IMR-90 (cell line): Measurements from ENCODE around the gene SNRPB. TPM values are rescaled to one million over a fixed set of nuclear protein-coding genes. Genes with fewer than 3 reads are reported as not detected.

Experiments
- ATAC-seq: fragments of 200-7000 bp; cut with Tn5 transposase; 2 replicates; pipeline ENCODE4 v1.9.1; 2020; ENCODE audit warnings: low read depth, mild to moderate bottlenecking, moderate library complexity
- Bru-seq: library from RNA; stranded (reverse); fragments of 400-500 nt; gene quantifications from one replicate; lab custom pipeline; 2021; lab: Mats Ljungman, UMichigan
- BruChase-seq, 2 experiments: library from RNA; stranded (reverse); fragments of 400-500 nt; gene quantifications; one replicate each; lab custom pipeline; 2021; lab: Mats Ljungman, UMichigan
- BruUV-seq: library from RNA; stranded (reverse); fragments of 400-500 nt; replicated peaks from 2 replicates; lab custom pipeline; 2021; lab: Mats Ljungman, UMichigan
- CTCF ChIA-PET: fragments of 300-600 bp; formaldehyde crosslinking; extraction: SDS; loops from one replicate; lab custom pipeline; 2021; ENCODE audit warnings: antibody characterized with exemption; lab: Yijun Ruan, JAX
- POLR2A ChIA-PET: fragments of 300-600 bp; sonication (Branson Sonifier 250); formaldehyde crosslinking; loops from one replicate; lab custom pipeline; 2022; ENCODE audit warnings: antibody characterized with exemption; ENCODE audit not compliant: unreplicated experiment; lab: Charles Lee
- DNase-seq: peaks from one replicate; pipeline ENCODE4 v3.0.0; 2013
- H2AFZ ChIP-seq: replicated peaks from 2 replicates; pipeline ENCODE3; 2013; ENCODE audit warnings: low read length, mild to moderate bottlenecking; ENCODE audit not compliant: poor library complexity
- H2AK5ac ChIP-seq: 2 replicates; pipeline ENCODE4 v1.6.1; 2013; ENCODE audit warnings: low read depth, low read length, inconsistent platforms
- H2AK9ac ChIP-seq: replicated peaks from 2 replicates; pipeline ENCODE3; 2013; ENCODE audit warnings: mild to moderate bottlenecking, low read depth, low read length, moderate library complexity; ENCODE audit not compliant: poor library complexity
- H2BK120ac ChIP-seq: 2 replicates; pipeline ENCODE4 v1.6.1; 2013; ENCODE audit warnings: low read depth, low read length, inconsistent platforms
- H2BK15ac ChIP-seq: 3 replicates; pipeline ENCODE4 v1.6.1; 2013; ENCODE audit warnings: low read depth, low read length, inconsistent platforms
- H2BK20ac ChIP-seq: 2 replicates; pipeline ENCODE4 v1.6.1; 2013; ENCODE audit warnings: low read depth, mild to moderate bottlenecking, inconsistent platforms, low read length, moderate library complexity
- H2BK5ac ChIP-seq: 2 replicates; pipeline ENCODE4 v1.6.1; 2013; ENCODE audit warnings: mild to moderate bottlenecking, low read depth, low read length, inconsistent platforms; ENCODE audit not compliant: poor library complexity, severe bottlenecking
- H3K14ac ChIP-seq: replicated peaks from 2 replicates; pipeline ENCODE4 v1.6.1; 2013; ENCODE audit warnings: low read depth, low read length, inconsistent platforms
- H3K18ac ChIP-seq: 2 replicates; pipeline ENCODE4 v1.6.1; 2013; ENCODE audit warnings: low read depth, low read length, control low read depth
- H3K23ac ChIP-seq: 2 replicates; pipeline ENCODE4 v1.6.1; 2013; ENCODE audit warnings: low read depth, low read length, inconsistent platforms
- H3K27ac ChIP-seq: 2 replicates; pipeline ENCODE4 v1.5.1; 2013; ENCODE audit warnings: mild to moderate bottlenecking, control low read depth, low read length; ENCODE audit not compliant: insufficient read depth
- H3K27me3 ChIP-seq: 2 replicates; pipeline ENCODE4 v1.6.1; 2013; ENCODE audit warnings: low read length; ENCODE audit not compliant: control insufficient read depth, insufficient read depth
- H3K36me3 ChIP-seq: 2 replicates; pipeline ENCODE4 v1.6.1; 2013; ENCODE audit warnings: low read length, mixed read lengths; ENCODE audit not compliant: control insufficient read depth, insufficient read depth
- H3K4ac ChIP-seq: 2 replicates; pipeline ENCODE4 v1.6.1; 2013; ENCODE audit warnings: low read depth, low read length, inconsistent platforms
- H3K4me1 ChIP-seq: 2 replicates; pipeline ENCODE4 v1.6.1; 2013; ENCODE audit warnings: low read length, mixed read lengths; ENCODE audit not compliant: control insufficient read depth, insufficient read depth
- H3K4me2 ChIP-seq: 2 replicates; pipeline ENCODE4 v1.6.1; 2013; ENCODE audit warnings: low read depth, mild to moderate bottlenecking, control low read depth, low read length, moderate library complexity
- H3K4me3 ChIP-seq: 2 replicates; pipeline ENCODE4 v1.5.1; 2013; ENCODE audit warnings: low read depth, mild to moderate bottlenecking, control low read depth, low read length, moderate library complexity; ENCODE audit not compliant: insufficient read depth
- H3K56ac ChIP-seq: 2 replicates; pipeline ENCODE4 v1.6.1; 2013; ENCODE audit warnings: low read length, inconsistent platforms; ENCODE audit not compliant: insufficient read depth; ENCODE audit errors: extremely low read depth
- H3K79me1 ChIP-seq, 2 experiments: 2 replicates each; pipeline ENCODE4 v1.6.1; 2013; ENCODE audit warnings: low read length in 2 of 2, inconsistent platforms in 1 of 2, low read depth in 1 of 2
- H3K9ac ChIP-seq: 2 replicates; pipeline ENCODE4 v1.6.1; 2013; ENCODE audit warnings: low read depth, low read length, control low read depth
- H3K9me1 ChIP-seq: 2 replicates; pipeline ENCODE4 v1.6.1; 2013; ENCODE audit warnings: low read length, inconsistent platforms; ENCODE audit not compliant: insufficient read depth
- H3K9me3 ChIP-seq: 2 replicates; pipeline ENCODE4 v1.6.1; 2013; ENCODE audit warnings: low read length; ENCODE audit not compliant: control insufficient read depth, insufficient read depth
- H4K20me1 ChIP-seq: 2 replicates; pipeline ENCODE4 v1.6.1; 2013; ENCODE audit warnings: low read length, inconsistent platforms; ENCODE audit not compliant: insufficient read depth
- H4K5ac ChIP-seq: 2 replicates; pipeline ENCODE4 v1.6.1; 2013; ENCODE audit warnings: mild to moderate bottlenecking, low read depth, low read length, control low read depth
- H4K8ac ChIP-seq, 2 experiments: 2 replicates each; pipeline ENCODE4 v1.6.1; 2013; ENCODE audit warnings: low read depth in 2 of 2, low read length in 2 of 2, control low read depth in 1 of 2, inconsistent platforms in 1 of 2
- H4K91ac ChIP-seq: 2 replicates; pipeline ENCODE4 v1.6.1; 2013; ENCODE audit warnings: low read depth, low read length, inconsistent platforms; ENCODE audit not compliant: insufficient read depth
- BHLHE40 ChIP-seq: fragments of 150-350 bp; IDR thresholded peaks from 2 replicates; pipeline ENCODE4 v1.6.1; 2016; ENCODE audit warnings: mild to moderate bottlenecking, low read depth, low read length
- CEBPB ChIP-seq: IDR thresholded peaks from 2 replicates; pipeline ENCODE4 v1.6.1; 2012; ENCODE audit warnings: low read depth, low read length, improper control_type of control experiment
- CHD1 ChIP-seq: IDR thresholded peaks from 2 replicates; pipeline ENCODE4 v1.6.1; 2012; ENCODE audit warnings: low read depth, low read length, improper control_type of control experiment
- FOS ChIP-seq: fragments of 150-350 bp; IDR thresholded peaks from 2 replicates; pipeline ENCODE4 v1.6.1; 2016; ENCODE audit warnings: low read depth, low read length
- MAFK ChIP-seq: IDR thresholded peaks from 2 replicates; pipeline ENCODE4 v1.6.1; 2012; ENCODE audit warnings: low read depth, low read length, improper control_type of control experiment
- MAZ ChIP-seq: IDR thresholded peaks from 2 replicates; pipeline ENCODE4 v1.6.1; 2012; ENCODE audit warnings: low read depth, mild to moderate bottlenecking, low read length, improper control_type of control experiment, moderate library complexity, borderline replicate concordance
- MXI1 ChIP-seq: IDR thresholded peaks from 2 replicates; pipeline ENCODE4 v1.6.1; 2012; ENCODE audit warnings: low read depth, mild to moderate bottlenecking, low read length, moderate library complexity, borderline replicate concordance
- NFE2L2 ChIP-seq: fragments of 150-350 bp; IDR thresholded peaks from 2 replicates; pipeline ENCODE4 v1.6.1; 2016; ENCODE audit warnings: low read depth, mild to moderate bottlenecking, low read length
- RAD21 ChIP-seq: IDR thresholded peaks from 2 replicates; pipeline ENCODE4 v1.6.1; 2012; ENCODE audit warnings: low read length, improper control_type of control experiment
- RCOR1 ChIP-seq: IDR thresholded peaks from 2 replicates; pipeline ENCODE4 v1.6.1; 2012; ENCODE audit warnings: mild to moderate bottlenecking, low read length, improper control_type of control experiment; ENCODE audit not compliant: insufficient replicate concordance
- RFX5 ChIP-seq: IDR thresholded peaks from 2 replicates; pipeline ENCODE4 v1.8.0; 2012; ENCODE audit warnings: low read depth, mild to moderate bottlenecking, low read length, moderate library complexity
- SMC3 ChIP-seq: fragments of 150-350 bp; IDR thresholded peaks from 2 replicates; pipeline ENCODE4 v1.6.1; 2016; ENCODE audit warnings: low read depth, mild to moderate bottlenecking, antibody characterized with exemption, low read length, moderate library complexity
- WGBS, 2 experiments: methylation state at CpG; one replicate each; pipeline versions ENCODE4 v1.1.5 to v1.1.7; 2013; ENCODE audit warnings: missing lambda C conversion rate in 2 of 2; ENCODE audit not compliant: insufficient read length in 1 of 2; ENCODE audit errors: extremely low coverage in 2 of 2; 5-methylcytosine and 5-hydroxymethylcytosine counted together
- dilution Hi-C: fragments of 300-500 bp; cut with HindIII; formaldehyde crosslinking; loops from one replicate; pipeline ENCODE4 v1.14.3; 2018; ENCODE audit warnings: low sequenced_read_pairs; ENCODE audit not compliant: unreplicated experiment
- in situ Hi-C: fragments of 300-500 bp; cut with MboI; formaldehyde crosslinking; loops from 3 replicates; pipeline ENCODE4 v1.14.3; 2019; ENCODE audit warnings: low sequenced_read_pairs, inconsistent platforms, mixed read lengths
- intact Hi-C: fragments of 100-400 bp; cut with micrococcal nuclease; formaldehyde crosslinking; loops from 2 replicates; pipeline ENCODE4 v1.10.0; 2022
- long read RNA-seq: library from polyadenylated mRNA; unstranded; transcript quantifications from one replicate; pipeline ENCODE4 v2.0.0, GENCODE V29; 2021; ENCODE audit not compliant: unreplicated experiment
- polyA plus RNA-seq, 3 experiments: library from polyadenylated mRNA; depleted of rRNA; stranded (reverse); fragments of >200 nt; gene quantifications; 2 replicates each; pipeline ENCODE4 v1.2.3, GENCODE V29; 2012; ENCODE audit warnings: low replicate concordance in 1 of 3
- total RNA-seq: library from RNA; depleted of rRNA; stranded (reverse); fragments of >200 nt; gene quantifications from 2 replicates; pipeline ENCODE4 v1.2.3, GENCODE V29; 2012; rRNA removed
- TF ChIP-seq, protein P1 (sequence below): fragments of 150-350 bp; IDR thresholded peaks from 2 replicates; pipeline ENCODE4 v1.6.1; 2016; ENCODE audit warnings: low read depth, mild to moderate bottlenecking, low read length, moderate library complexity, borderline replicate concordance

The SNRPB gene
- total RNA-seq (103 and 109 TPM in 2 replicates), polyA plus RNA-seq (2012; rRNA removed) (214 and 249 TPM in 2 replicates), Bru-seq, nascent RNA (percentile 96 among the genes with signal in this experiment), BruChase-seq, experiment 1, labeled RNA remaining after a 6-hour chase (percentile 84 among the genes with signal in this experiment), BruChase-seq, experiment 2, labeled RNA remaining after a 2-hour chase (percentile 76 among the genes with signal in this experiment)
- 295 and 345 TPM in 2 replicates for polyA plus RNA-seq (2012; cell fraction: cytosol; rRNA removed)
- 141 and 176 TPM in 2 replicates for polyA plus RNA-seq (2012; cell fraction: nucleus; rRNA removed; ENCODE audit: low replicate concordance)
- long read RNA-seq, transcript SNRPB-202 (7 exons, 1,008 nt): minor isoform, 34 of 103 reads
- long read RNA-seq, transcript SNRPB-201 (7 exons, 1,154 nt): major isoform, 56 of 103 reads
- long read RNA-seq, partial matches to known transcripts: 5 of 103 reads
- long read RNA-seq, other reads (novel, unspliced or antisense): 7 of 103 reads

DNA sequence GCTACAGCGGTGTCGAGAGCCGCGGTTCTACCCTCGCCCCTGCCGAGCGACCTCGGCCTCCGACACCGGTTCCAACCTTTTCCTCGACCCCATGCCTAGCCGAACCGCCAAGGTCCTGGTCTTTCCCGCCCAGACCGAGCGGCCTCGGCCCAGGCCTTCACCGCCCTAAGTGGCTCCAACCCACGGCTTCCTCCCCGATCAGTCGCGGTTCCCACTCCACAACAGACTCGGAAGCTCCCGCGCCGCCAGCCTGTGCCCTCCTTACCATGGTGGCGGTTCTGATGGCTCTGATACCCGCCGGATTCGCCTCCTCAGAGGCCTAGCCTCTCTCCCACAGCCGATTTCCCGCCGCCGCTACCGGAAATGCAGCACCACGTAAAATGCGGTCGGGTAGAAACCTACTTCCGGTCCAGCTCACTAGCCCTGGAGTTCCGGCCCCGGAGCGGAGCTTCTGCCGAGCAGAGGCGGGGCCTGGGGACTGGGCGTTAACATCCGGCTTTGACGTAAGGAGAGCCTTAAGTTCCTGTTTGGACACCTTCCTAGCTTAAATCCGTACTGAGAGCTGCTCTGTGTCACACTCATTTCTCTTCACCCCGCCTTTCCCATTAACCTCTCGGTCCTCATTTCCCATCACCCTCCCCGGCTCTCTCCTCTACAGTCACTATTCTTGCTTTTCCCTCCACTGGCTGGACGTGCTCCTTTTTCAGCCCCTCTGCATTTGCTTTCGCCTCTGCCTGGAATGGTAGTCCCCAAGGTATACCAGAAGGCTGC, at the start of gene SNRPB:
Gene SNRPB (minus strand): TSS at position 367 of the 771 bp plus-strand sequence. CDS start 99 bp downstream, at position 268.
- H4K5ac ChIP-seq: peak within 1 kb of the TSS; percentile 93
- H3K36me3 ChIP-seq: peaks cover 20% of the 10 kb centered on the region
- intact Hi-C loops: loop anchor here (1.0 to 2.0 kb wide), 2 partner anchors 55 to 182 kb away; partner anchors contain the start of gene NOP56
- peak; percentile 99 for DNase-seq
- peak within 1 kb of the TSS; percentile 93 for H2AK5ac ChIP-seq
- peaks cover 42% of the 10 kb centered on the region for H4K20me1 ChIP-seq
- H3K9ac ChIP-seq: peak within 1 kb of the TSS; percentile 91
- peak within 1 kb of the TSS; percentile 82 to 96 for H4K8ac ChIP-seq
- peaks cover 7% of the 10 kb centered on the region for H3K4me1 ChIP-seq
- peak within 1 kb of the TSS; percentile 60 for H2BK120ac ChIP-seq
- H3K4ac ChIP-seq: peak within 1 kb of the TSS; percentile 87
- peak within 1 kb of the TSS; percentile 75 for H3K18ac ChIP-seq
- ATAC-seq: peak; percentile 91
- H2AK9ac ChIP-seq: peak within 1 kb of the TSS; percentile 99
- in situ Hi-C loops: loop anchor here (25.0 kb wide), 1 partner anchor 708 kb away; no protein-coding TSS in a partner anchor
- ChIA-PET CTCF (interaction anchor here (0.9 kb wide), 1 partner anchor 51 kb away, joined by 5 read pairs; no protein-coding TSS in a partner anchor), POLR2A (no interaction called here)
- H3K9me1 ChIP-seq: peaks cover 18% of the 10 kb centered on the region
- peaks cover 15 to 30% of the 10 kb centered on the region in 2 experiments for H3K79me1 ChIP-seq
- peak within 1 kb of the TSS; percentile 91 for H2BK5ac ChIP-seq
- no TSS peak for BruUV-seq
- no peaks in the 10 kb centered on the region for H3K9me3 ChIP-seq
- WGBS, 2 experiments: 0% methylated on average over 26 of the region's 53 CpGs; no CpG with 5 or more reads in 1 of the 2 experiments
- no peaks in the 10 kb centered on the region for H3K27me3 ChIP-seq
- H3K27ac ChIP-seq: peak within 1 kb of the TSS; percentile 91
- H2BK15ac ChIP-seq: peak within 1 kb of the TSS; percentile 52; the same call in 1 of the 3 replicates
- no peak within 1 kb of the TSS for H2BK20ac ChIP-seq
- peak within 1 kb of the TSS; percentile 91 for H3K23ac ChIP-seq
- peak within 1 kb of the TSS; percentile 76 for H3K4me3 ChIP-seq
- peak within 1 kb of the TSS; percentile 85 for H4K91ac ChIP-seq
- peak within 1 kb of the TSS; percentile 95 for H2AFZ ChIP-seq
- dilution Hi-C loops: no loop called here
- peak within 1 kb of the TSS; percentile 91 for H3K14ac ChIP-seq
- H3K56ac ChIP-seq: peak within 1 kb of the TSS; percentile 92
- peak within 1 kb of the TSS; percentile 80 for H3K4me2 ChIP-seq
- TF ChIP-seq RCOR1 (no peak), RAD21 (peak; percentile 6; the same call in 1 of the 2 replicates), MXI1 (peak; percentile 28; the same call in 1 of the 2 replicates), NFE2L2 (no peak; the same call in 1 of the 2 replicates), CHD1 (no peak), CEBPB (no peak), FOS (no peak), BHLHE40 (no peak), MAZ (peak; percentile 58; the same call in 1 of the 2 replicates), SMC3 (no peak), MAFK (no peak), RFX5 (no peak)
- TF ChIP-seq, protein P1, sequence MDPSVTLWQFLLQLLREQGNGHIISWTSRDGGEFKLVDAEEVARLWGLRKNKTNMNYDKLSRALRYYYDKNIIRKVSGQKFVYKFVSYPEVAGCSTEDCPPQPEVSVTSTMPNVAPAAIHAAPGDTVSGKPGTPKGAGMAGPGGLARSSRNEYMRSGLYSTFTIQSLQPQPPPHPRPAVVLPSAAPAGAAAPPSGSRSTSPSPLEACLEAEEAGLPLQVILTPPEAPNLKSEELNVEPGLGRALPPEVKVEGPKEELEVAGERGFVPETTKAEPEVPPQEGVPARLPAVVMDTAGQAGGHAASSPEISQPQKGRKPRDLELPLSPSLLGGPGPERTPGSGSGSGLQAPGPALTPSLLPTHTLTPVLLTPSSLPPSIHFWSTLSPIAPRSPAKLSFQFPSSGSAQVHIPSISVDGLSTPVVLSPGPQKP: 0 out of 2 replicates have a peak, but pooled peaks have one; percentile 78
